Measurements from ENCODE around the gene CD72.
A peak's percentile ranks its signal among the peaks of the same experiment; 100 is the strongest.
"Not testable (repeated sequence)": the region's sequence is repeated elsewhere in the genome, so short reads cannot be mapped to it uniquely, and the experiment has no call there.

Gene CD72

GRCh38 chr9:35646533-35647265 is 28.5 kb upstream of the CD72 start:
- TF ChIP-seq CTCF (IDR thresholded peaks at IDR 0.05), result peak; percentile 99
- Histone ChIP-seq H3K4me1 (ENCODE audit: control insufficient read depth in 1 of 2, insufficient read depth in 1 of 2, low read depth in 1 of 2, low read length in 1 of 2) (peaks cover 16 to 22% of the 10 kb centered on the region in 2 experiments), H3K27ac (peak overlapping the region; percentile 61), H3K27me3 (no peaks in the 10 kb centered on the region), H3K4me3 (ENCODE audit: low read depth in 1 of 2, low read length in 1 of 2) (peak overlapping the region; percentile 68 to 82), H3K36me3 (no peaks in the 10 kb centered on the region), H3K9me3 (no peaks in the 10 kb centered on the region)

DNA sequence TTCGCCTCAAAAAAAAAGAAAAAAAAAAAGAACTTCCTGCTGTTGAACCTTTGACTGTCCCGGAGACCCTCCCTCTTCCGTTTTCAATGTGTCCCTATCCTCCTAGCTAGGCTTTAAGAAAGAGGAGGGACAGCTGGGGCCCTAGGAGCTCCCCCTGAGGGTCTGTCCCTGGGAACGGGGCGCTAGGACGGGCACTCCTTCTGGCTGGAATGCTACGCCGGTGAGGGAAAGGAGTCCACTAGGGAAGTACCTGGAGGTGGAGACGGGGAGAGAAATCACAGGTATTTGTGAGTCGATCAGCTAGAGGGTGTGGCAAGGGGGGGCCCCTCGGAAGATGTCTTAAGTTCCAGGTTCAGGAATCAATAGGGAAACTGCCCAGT is 27.9 kb upstream of the CD72 start:
- Histone ChIP-seq H3K4me3 (ENCODE audit: low read depth in 1 of 2, low read length in 1 of 2) (peak overlapping the region; percentile 68 to 82), H3K9me3 (no peaks in the 10 kb centered on the region), H3K27me3 (no peaks in the 10 kb centered on the region), H3K4me1 (ENCODE audit: control insufficient read depth in 1 of 2, insufficient read depth in 1 of 2, low read depth in 1 of 2, low read length in 1 of 2) (peaks cover 20 to 28% of the 10 kb centered on the region in 2 experiments), H3K27ac (peak overlapping the region; percentile 61), H3K36me3 (no peaks in the 10 kb centered on the region)
- TF ChIP-seq CTCF (IDR thresholded peaks at IDR 0.05), result no peak

DNA sequence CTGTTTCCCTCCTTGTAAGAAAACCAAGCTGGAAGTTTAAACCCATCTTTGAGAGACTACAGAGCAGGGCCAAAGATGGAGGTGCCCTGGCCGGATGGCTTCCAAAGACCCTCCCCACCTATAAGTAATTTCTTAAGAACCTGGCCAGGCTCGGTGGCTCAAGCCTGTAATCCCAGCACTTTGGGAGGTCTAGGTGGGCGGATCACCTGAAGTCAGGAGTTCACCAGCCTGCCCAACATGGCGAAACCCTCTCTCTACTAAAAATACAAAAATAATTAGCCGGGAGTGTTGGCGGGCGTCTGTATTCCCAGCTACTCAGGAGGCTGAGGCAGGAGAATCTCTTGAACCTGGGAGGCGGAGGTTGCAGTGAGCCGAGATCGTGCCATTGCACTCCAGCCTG is 27.5 kb upstream of the CD72 start:
- not testable (repeated sequence) for H3K27me3 ChIP-seq, H3K36me3 ChIP-seq, H3K9me3 ChIP-seq, H3K27ac ChIP-seq
- Histone ChIP-seq H3K4me3 (ENCODE audit: low read depth in 1 of 2, low read length in 1 of 2) (peak overlapping the region; percentile 68 to 82), H3K4me1 (ENCODE audit: control insufficient read depth in 1 of 2, insufficient read depth in 1 of 2, low read depth in 1 of 2, low read length in 1 of 2) (peaks cover 20 to 32% of the 10 kb centered on the region in 2 experiments)

DNA sequence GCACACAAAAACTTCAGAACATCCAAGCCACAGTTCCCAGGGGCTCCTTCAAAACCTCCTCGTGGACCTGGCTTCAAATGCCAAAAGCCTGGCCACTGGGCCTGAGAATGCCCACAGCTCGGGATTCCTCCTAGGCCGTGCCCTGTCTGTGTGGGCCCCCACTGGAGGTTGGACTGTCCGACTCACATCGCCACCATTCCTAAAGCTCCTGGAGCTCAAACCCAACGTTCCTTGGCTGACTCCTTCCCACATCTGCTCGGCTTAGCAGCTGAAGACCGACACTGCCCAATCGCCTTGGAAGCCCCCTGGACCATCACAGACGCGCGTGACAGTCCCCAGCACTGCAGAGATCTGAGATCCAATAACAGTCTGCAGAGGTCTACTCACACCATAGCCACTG is 24.8 kb upstream of the CD72 start:
- Histone ChIP-seq H3K9me3 (no peaks in the 10 kb centered on the region), H3K4me1 (ENCODE audit: control insufficient read depth in 1 of 2, insufficient read depth in 1 of 2, low read depth in 1 of 2, low read length in 1 of 2) (peaks cover 20 to 39% of the 10 kb centered on the region in 2 experiments), H3K27me3 (no peaks in the 10 kb centered on the region), H3K27ac (no peak overlapping the region), H3K36me3 (no peaks in the 10 kb centered on the region), H3K4me3 (ENCODE audit: low read depth in 1 of 2, low read length in 1 of 2) (no peak overlapping the region)
- no peak for TF ChIP-seq CTCF (IDR thresholded peaks at IDR 0.05)

- peaks cover 12 to 30% of the 10 kb centered on the region in 2 experiments for H3K4me1 ChIP-seq (ENCODE audit: control insufficient read depth in 1 of 2, insufficient read depth in 1 of 2, low read depth in 1 of 2, low read length in 1 of 2)
- H3K9me3 ChIP-seq; H3K27me3 ChIP-seq; H3K36me3 ChIP-seq; H3K4me3 ChIP-seq (ENCODE audit: low read depth in 1 of 2, low read length in 1 of 2); H3K27ac ChIP-seq: not testable (repeated sequence)
These were observed 23.3 kb upstream of the CD72 start for GRCh38 chr9:35641478-35641877.

- H3K27me3 ChIP-seq, H3K27ac ChIP-seq: not testable (repeated sequence)
- H3K4me1 ChIP-seq (ENCODE audit: control insufficient read depth in 1 of 2, insufficient read depth in 1 of 2, low read depth in 1 of 2, low read length in 1 of 2), result peaks cover 4 to 21% of the 10 kb centered on the region in 2 experiments
These were observed 22.2 kb upstream of the CD72 start for GRCh38 chr9:35640431-35640830.

DNA sequence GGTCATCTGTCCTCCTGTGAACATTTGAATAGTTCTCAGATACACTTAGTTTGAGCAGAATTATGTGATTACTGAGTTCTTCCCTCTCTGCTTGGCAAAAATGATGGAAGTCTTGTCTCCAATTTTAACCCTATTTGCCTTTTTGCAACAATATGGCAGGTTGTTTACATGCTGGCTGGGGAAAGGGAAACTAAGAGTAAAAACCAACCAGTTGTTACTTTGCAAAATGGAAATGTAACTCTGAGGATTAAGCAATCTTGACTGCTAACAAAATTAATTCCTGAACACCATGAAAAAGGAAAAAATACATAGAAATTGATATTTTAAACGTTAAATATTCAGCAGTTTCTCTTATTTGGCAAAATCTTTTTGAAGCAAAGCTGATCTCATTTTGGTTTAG is 21.4 kb upstream of the CD72 start:
- Histone ChIP-seq H3K36me3 (no peaks in the 10 kb centered on the region), H3K27me3 (no peaks in the 10 kb centered on the region), H3K4me3 (ENCODE audit: low read depth in 1 of 2, low read length in 1 of 2) (no peak overlapping the region), H3K9me3 (no peaks in the 10 kb centered on the region), H3K4me1 (ENCODE audit: control insufficient read depth in 1 of 2, insufficient read depth in 1 of 2, low read depth in 1 of 2, low read length in 1 of 2) (peaks cover 4 to 21% of the 10 kb centered on the region in 2 experiments), H3K27ac (no peak overlapping the region)
- no peak for TF ChIP-seq CTCF (IDR thresholded peaks at IDR 0.05)

More at GRCh38 chr9:35640431-35640830, 22.2 kb upstream of the CD72 start:
- not testable (repeated sequence) for H3K9me3 ChIP-seq; H3K4me3 ChIP-seq (ENCODE audit: low read depth in 1 of 2, low read length in 1 of 2); H3K36me3 ChIP-seq

GRCh38 chr9:35639225-35639624 is 21.0 kb upstream of the CD72 start:
- not testable (repeated sequence) for H3K9me3 ChIP-seq; H3K27me3 ChIP-seq; H3K36me3 ChIP-seq; H3K27ac ChIP-seq; H3K4me3 ChIP-seq (ENCODE audit: low read depth in 1 of 2, low read length in 1 of 2)
- peaks cover 4 to 21% of the 10 kb centered on the region in 2 experiments for H3K4me1 ChIP-seq (ENCODE audit: control insufficient read depth in 1 of 2, insufficient read depth in 1 of 2, low read depth in 1 of 2, low read length in 1 of 2)

GRCh38 chr9:35638751-35639150 is 20.5 kb upstream of the CD72 start:
- not testable (repeated sequence) for H3K4me3 ChIP-seq (ENCODE audit: low read depth in 1 of 2, low read length in 1 of 2); H3K27ac ChIP-seq
- H3K4me1 ChIP-seq (ENCODE audit: control insufficient read depth in 1 of 2, insufficient read depth in 1 of 2, low read depth in 1 of 2, low read length in 1 of 2), result peaks cover 4 to 21% of the 10 kb centered on the region in 2 experiments

DNA sequence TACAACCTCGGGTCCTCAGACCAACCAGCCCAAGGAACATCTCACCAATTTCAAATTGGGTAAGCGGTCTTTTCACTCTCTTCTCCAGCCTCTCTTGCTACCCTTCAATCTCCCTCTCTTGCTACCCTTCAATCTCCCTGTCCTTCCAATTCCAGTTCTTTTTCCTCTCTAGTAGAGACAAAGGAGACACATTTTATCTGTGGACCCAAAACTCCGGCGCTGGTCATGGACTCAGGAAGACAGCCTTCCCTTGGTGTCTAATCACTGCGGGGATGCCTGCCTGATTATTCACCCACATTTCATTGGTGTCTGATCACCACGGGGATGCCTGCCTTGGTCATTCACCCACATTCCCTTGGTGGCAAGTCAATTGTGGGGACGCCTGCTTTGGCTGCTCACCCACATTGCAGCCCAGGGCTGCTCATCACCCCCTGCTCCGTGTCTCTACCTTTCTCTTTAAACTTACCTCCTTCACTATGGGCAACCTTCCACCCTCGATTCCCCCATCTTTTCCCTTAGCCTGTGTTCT is 19.3 kb upstream of the CD72 start:
- H3K27me3 ChIP-seq; H3K4me3 ChIP-seq (ENCODE audit: low read depth in 1 of 2, low read length in 1 of 2); H3K9me3 ChIP-seq; H3K27ac ChIP-seq; H3K36me3 ChIP-seq: not testable (repeated sequence)
- peaks cover 4 to 21% of the 10 kb centered on the region in 2 experiments for H3K4me1 ChIP-seq (ENCODE audit: control insufficient read depth in 1 of 2, insufficient read depth in 1 of 2, low read depth in 1 of 2, low read length in 1 of 2)

More at GRCh38 chr9:35638751-35639150, 20.5 kb upstream of the CD72 start:
- H3K9me3 ChIP-seq, H3K36me3 ChIP-seq, H3K27me3 ChIP-seq: not testable (repeated sequence)

Measured in neutrophil (primary cell).